Naive thymus-derived CD4-positive, alpha-beta T cell (primary cell): Measurements from ENCODE around the gene GRIK4. TPM values are rescaled to one million over a fixed set of nuclear protein-coding genes. Genes with fewer than 3 reads are reported as not detected.

Source experiments
- ATAC-seq: fragments of 150-1000 bp; cut with Tn5 transposase; 2 replicates; pipeline ENCODE4 v1.10.0; 2021; ENCODE audit warnings: mild to moderate bottlenecking, moderate library complexity
- CTCF ChIA-PET: fragments of 350-600 bp; sonication (Branson Sonifier 250); formaldehyde crosslinking; loops from one replicate; lab custom pipeline; 2021; ENCODE audit warnings: antibody characterized with exemption; lab: Charles Lee
- POLR2A ChIA-PET: fragments of 350-600 bp; sonication (Branson Sonifier 250); formaldehyde crosslinking; loops from one replicate; lab custom pipeline; 2021; ENCODE audit warnings: antibody characterized with exemption, inconsistent platforms; lab: Charles Lee
- DNase-seq, 9 donors: peaks; one replicate each; pipeline versions ENCODE4 v3.0.0 to v3.0.0-alpha.2; 2020 to 2022; ENCODE audit warnings: mixed read lengths in 1 of 9
- H3K27ac ChIP-seq: one replicate; pipeline ENCODE4 v1.7.0; 2013; ENCODE audit warnings: mild to moderate bottlenecking, low read depth, low read length, moderate library complexity
- H3K27me3 ChIP-seq, 2 donors: one replicate each; pipeline ENCODE4 v1.7.0; 2013; ENCODE audit warnings: low read length in 2 of 2, mild to moderate bottlenecking in 2 of 2, moderate library complexity in 2 of 2; ENCODE audit not compliant: control insufficient read depth in 2 of 2, insufficient read depth in 2 of 2
- H3K36me3 ChIP-seq, 3 experiments: 1 replicate in 2 of 3; 2 replicates in 1 of 3; pipeline ENCODE4 v1.7.0; 2013; ENCODE audit warnings: low read length in 3 of 3, mild to moderate bottlenecking in 3 of 3, moderate library complexity in 1 of 3; ENCODE audit not compliant: insufficient read depth in 3 of 3, control insufficient read depth in 2 of 3
- H3K4me1 ChIP-seq, 2 donors: one replicate each; pipeline ENCODE4 v1.7.0; 2013; ENCODE audit warnings: low read length in 2 of 2, mild to moderate bottlenecking in 2 of 2, moderate library complexity in 1 of 2; ENCODE audit not compliant: control insufficient read depth in 2 of 2, insufficient read depth in 2 of 2
- H3K4me3 ChIP-seq: 2 replicates; pipeline ENCODE4 v1.7.0; 2013; ENCODE audit warnings: mild to moderate bottlenecking, low read length
- H3K9me3 ChIP-seq, 3 experiments: 1 replicate in 2 of 3; 2 replicates in 1 of 3; pipeline ENCODE4 v1.7.0; 2013; ENCODE audit warnings: low read length in 3 of 3; ENCODE audit not compliant: control insufficient read depth in 2 of 3
- H3K27ac Mint-ChIP-seq, 9 donors: one replicate each; pipeline ENCODE4 v1.8.0; 2020 to 2022; ENCODE audit warnings: mixed read lengths in 9 of 9, mild to moderate bottlenecking in 8 of 9, moderate library complexity in 5 of 9, inconsistent platforms in 2 of 9
- H3K27me3 Mint-ChIP-seq, 5 donors: one replicate each; pipeline ENCODE4 v1.8.0; 2021 to 2022; ENCODE audit warnings: mixed read lengths in 5 of 5, mild to moderate bottlenecking in 1 of 5
- H3K36me3 Mint-ChIP-seq, 5 donors: one replicate each; pipeline ENCODE4 v1.8.0; 2020 to 2022; ENCODE audit warnings: mixed read lengths in 5 of 5, mild to moderate bottlenecking in 3 of 5, inconsistent platforms in 1 of 5
- H3K4me1 Mint-ChIP-seq, 7 donors: one replicate each; pipeline ENCODE4 v1.8.0; 2020 to 2022; ENCODE audit warnings: mixed read lengths in 7 of 7, mild to moderate bottlenecking in 3 of 7, inconsistent platforms in 1 of 7
- H3K4me3 Mint-ChIP-seq, 10 donors: one replicate each; pipeline ENCODE4 v1.8.0; 2020 to 2022; ENCODE audit warnings: mild to moderate bottlenecking in 10 of 10, mixed read lengths in 10 of 10, moderate library complexity in 6 of 10, inconsistent platforms in 2 of 10
- H3K9me3 Mint-ChIP-seq, 11 donors: one replicate each; pipeline ENCODE4 v1.8.0; 2020 to 2022; ENCODE audit warnings: mixed read lengths in 11 of 11, mild to moderate bottlenecking in 4 of 11, inconsistent platforms in 1 of 11, moderate library complexity in 1 of 11
- intact Hi-C, 2 donors: fragments of 100-400 bp; cut with micrococcal nuclease; formaldehyde crosslinking; loops; one replicate each; pipeline ENCODE4 v1.15.1; 2023
- polyA plus RNA-seq, 2 donors: library from polyadenylated mRNA; unstranded; fragments of 300-500 nt; fragmentation: Illumina TruSeq; gene quantifications; one replicate each; pipeline ENCODE4 v1.2.3, GENCODE V29; 2021
- total RNA-seq, 6 experiments: library from RNA in 5 of 6; stranded (reverse) in 5 of 6; gene quantifications; 1 replicate in 5 of 6; 2 replicates in 1 of 6; pipeline ENCODE4 v1.2.3 and lab custom pipeline; 2021 to 2026

Gene GRIK4
- 1 to 10 TPM in 1 of 5 experiments, under 1 TPM in 1, not detected in 3; 0.93 to 3.8 TPM for total RNA-seq
- polyA plus RNA-seq = not detected
- total RNA-seq (lab: John Stamatoyannopoulos, UW) = not detected

- H3K4me3 ChIP-seq = no peak within 1 kb of the TSS
- H3K27ac ChIP-seq = no peak within 1 kb of the TSS
- peaks cover 0 to 7% of the 10 kb centered on the region in 2 donors for H3K27me3 ChIP-seq
- DNase-seq (peak; percentile 36 to 84 (median 59)), ATAC-seq (peak; percentile 88)
- CTCF ChIA-PET = interaction anchor here (0.7 to 1.0 kb wide), 3 partner anchors 16 to 144 kb away, joined by 3 to 4 read pairs (median 3); no protein-coding TSS in a partner anchor
- Mint-ChIP-seq H3K4me1 (peaks cover 0 to 9% (median 3%) of the 10 kb centered on the region in 7 donors), H3K27me3 (peaks cover 69 to 85% (median 80%) of the 10 kb centered on the region in 5 donors), H3K9me3 (peaks cover 0 to 3% (median 0%) of the 10 kb centered on the region in 11 donors), H3K4me3 (peak within 1 kb of the TSS in 9 of 10 donors; percentile 39 to 68 (median 64)), H3K27ac (no peak within 1 kb of the TSS), H3K36me3 (no peaks in the 10 kb centered on the region)
- no peaks in the 10 kb centered on the region for H3K9me3 ChIP-seq
- POLR2A ChIA-PET = no interaction called here
- intact Hi-C loops = loop anchor here (1.0 to 5.0 kb wide), 7 partner anchors 174 to 1996 kb away; partner anchors contain the start of gene ARHGEF12 (in 1 of the 2)
- H3K36me3 ChIP-seq = no peaks in the 10 kb centered on the region
- no peaks in the 10 kb centered on the region for H3K4me1 ChIP-seq
Measured at GRCh38 chr11:120511116-120511819, at the start of gene GRIK4. Gene GRIK4 (plus strand): TSS chr11:120511748. CDS start chr11:120660319, 148,571 bp downstream.

- Mint-ChIP-seq H3K4me1 (no peaks in the 10 kb centered on the region), H3K9me3 (no peaks in the 10 kb centered on the region), H3K4me3 (no peak overlapping the region), H3K27ac (no peak overlapping the region), H3K36me3 (peaks cover 0 to 38% (median 9%) of the 10 kb centered on the region in 5 donors), H3K27me3 (no peaks in the 10 kb centered on the region)
- Histone ChIP-seq H3K4me3 (no peak overlapping the region), H3K27ac (no peak overlapping the region), H3K27me3 (no peaks in the 10 kb centered on the region), H3K36me3 (no peaks in the 10 kb centered on the region), H3K9me3 (no peaks in the 10 kb centered on the region), H3K4me1 (no peaks in the 10 kb centered on the region)
- DNase-seq (no peak), ATAC-seq (no peak)
- intact Hi-C loops = no loop called here
- POLR2A ChIA-PET = no interaction called here
- CTCF ChIA-PET = no interaction called here
Measured at GRCh38 chr11:120462825-120463224, 48.7 kb upstream of the GRIK4 start.

- H3K27me3 ChIP-seq = no peaks in the 10 kb centered on the region
- Mint-ChIP-seq H3K27ac (no peak overlapping the region), H3K4me1 (no peaks in the 10 kb centered on the region), H3K4me3 (no peak overlapping the region), H3K36me3 (peaks cover 0 to 30% (median 11%) of the 10 kb centered on the region in 5 donors), H3K27me3 (no peaks in the 10 kb centered on the region), H3K9me3 (no peaks in the 10 kb centered on the region)
- H3K4me1 ChIP-seq = no peaks in the 10 kb centered on the region
- POLR2A ChIA-PET = no interaction called here
- no peak overlapping the region for H3K27ac ChIP-seq
- H3K36me3 ChIP-seq = no peaks in the 10 kb centered on the region
- no peaks in the 10 kb centered on the region for H3K9me3 ChIP-seq
- H3K4me3 ChIP-seq = no peak overlapping the region
- intact Hi-C loops = no loop called here
- ATAC-seq = no peak
- CTCF ChIA-PET = no interaction called here
- no peak for DNase-seq
Measured at GRCh38 chr11:120465921-120466534, 45.5 kb upstream of the GRIK4 start.

GRCh38 chr11:120467627-120468026, 43.9 kb upstream of the GRIK4 start:
- ChIA-PET CTCF (no interaction called here), POLR2A (no interaction called here)
- Mint-ChIP-seq H3K4me3 (no peak overlapping the region), H3K36me3 (peaks cover 0 to 22% (median 7%) of the 10 kb centered on the region in 5 donors), H3K27me3 (no peaks in the 10 kb centered on the region), H3K27ac (no peak overlapping the region), H3K9me3 (no peaks in the 10 kb centered on the region), H3K4me1 (no peaks in the 10 kb centered on the region)
- intact Hi-C loops = no loop called here
- no peak for DNase-seq
- Histone ChIP-seq H3K27ac (no peak overlapping the region), H3K4me1 (no peaks in the 10 kb centered on the region), H3K4me3 (no peak overlapping the region), H3K9me3 (no peaks in the 10 kb centered on the region), H3K27me3 (no peaks in the 10 kb centered on the region), H3K36me3 (no peaks in the 10 kb centered on the region)
- ATAC-seq = no peak

GRCh38 chr11:120471131-120471530, 40.4 kb upstream of the GRIK4 start:
- Histone ChIP-seq H3K4me1 (no peaks in the 10 kb centered on the region), H3K4me3 (no peak overlapping the region), H3K9me3 (no peaks in the 10 kb centered on the region), H3K36me3 (no peaks in the 10 kb centered on the region), H3K27ac (no peak overlapping the region), H3K27me3 (no peaks in the 10 kb centered on the region)
- ChIA-PET CTCF (no interaction called here), POLR2A (no interaction called here)
- no peaks in the 10 kb centered on the region for H3K9me3 Mint-ChIP-seq
- no peaks in the 10 kb centered on the region for H3K4me1 Mint-ChIP-seq
- intact Hi-C loops = loop anchor here in 1 of 2 donors (10.0 kb wide), 1 partner anchor 136 kb away; the partner anchor contains the start of gene ARHGEF12
- no peak for DNase-seq
- peaks cover 0 to 25% (median 5%) of the 10 kb centered on the region in 5 donors for H3K36me3 Mint-ChIP-seq
- H3K27ac Mint-ChIP-seq = no peak overlapping the region
- no peak overlapping the region for H3K4me3 Mint-ChIP-seq
- ATAC-seq = no peak
- no peaks in the 10 kb centered on the region for H3K27me3 Mint-ChIP-seq

GRCh38 chr11:120471994-120472393, 39.6 kb upstream of the GRIK4 start:
- Mint-ChIP-seq H3K4me3 (no peak overlapping the region), H3K4me1 (no peaks in the 10 kb centered on the region), H3K9me3 (no peaks in the 10 kb centered on the region), H3K36me3 (peaks cover 0 to 23% (median 5%) of the 10 kb centered on the region in 5 donors), H3K27ac (no peak overlapping the region), H3K27me3 (no peaks in the 10 kb centered on the region)
- no peak for ATAC-seq
- no peak overlapping the region for H3K4me3 ChIP-seq
- no peak overlapping the region for H3K27ac ChIP-seq
- ChIA-PET POLR2A (no interaction called here), CTCF (no interaction called here)
- H3K4me1 ChIP-seq = no peaks in the 10 kb centered on the region
- no peaks in the 10 kb centered on the region for H3K9me3 ChIP-seq
- no peak for DNase-seq
- no peaks in the 10 kb centered on the region for H3K27me3 ChIP-seq
- intact Hi-C loops = loop anchor here in 1 of 2 donors (10.0 kb wide), 1 partner anchor 137 kb away; the partner anchor contains the start of gene ARHGEF12
- H3K36me3 ChIP-seq = no peaks in the 10 kb centered on the region
